GM21381 (cell line): ENCODE results near the gene ARHGEF37.
"Not testable (repeated sequence)": the region's sequence is repeated elsewhere in the genome, so short reads cannot be mapped to it uniquely, and the experiment has no call there.

Experiments
- ATAC-seq: cut with Tn5 transposase; IDR thresholded peaks from one replicate; pipeline ENCODE4 v1.9.1; 2021; ENCODE audit warnings: mild to moderate bottlenecking, moderate library complexity; ENCODE audit not compliant: unreplicated experiment

ARHGEF37 gene

GRCh38 chr5:149563466-149563865 lies 17.8 kb upstream of the ARHGEF37 start:
- ATAC-seq: no peak

- ATAC-seq: peak; percentile 93
Measured at GRCh38 chr5:149564542-149565140, 16.7 kb upstream of the ARHGEF37 start.

- no peak for ATAC-seq
Measured at GRCh38 chr5:149567226-149567625, 14.1 kb upstream of the ARHGEF37 start.

DNA sequence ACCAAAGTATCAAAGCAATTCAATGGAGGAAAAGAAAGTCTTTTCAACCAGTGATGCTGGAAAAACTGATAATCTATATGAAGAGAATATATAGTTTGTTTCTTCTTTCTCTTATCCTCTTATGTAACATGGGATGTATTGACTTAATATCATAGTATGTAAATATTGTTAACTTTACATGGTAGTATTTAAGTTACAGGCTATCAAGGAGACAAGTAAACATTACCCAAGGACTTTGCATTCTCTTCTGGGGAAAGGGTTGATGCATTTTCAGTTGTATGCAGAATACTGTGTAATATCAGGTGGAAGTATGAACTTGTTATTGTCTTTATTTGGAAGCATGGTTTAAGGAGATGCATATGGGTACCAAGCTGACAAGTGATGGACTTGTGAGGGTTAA lies 9.1 kb upstream of the ARHGEF37 start:
- ATAC-seq: no peak

DNA sequence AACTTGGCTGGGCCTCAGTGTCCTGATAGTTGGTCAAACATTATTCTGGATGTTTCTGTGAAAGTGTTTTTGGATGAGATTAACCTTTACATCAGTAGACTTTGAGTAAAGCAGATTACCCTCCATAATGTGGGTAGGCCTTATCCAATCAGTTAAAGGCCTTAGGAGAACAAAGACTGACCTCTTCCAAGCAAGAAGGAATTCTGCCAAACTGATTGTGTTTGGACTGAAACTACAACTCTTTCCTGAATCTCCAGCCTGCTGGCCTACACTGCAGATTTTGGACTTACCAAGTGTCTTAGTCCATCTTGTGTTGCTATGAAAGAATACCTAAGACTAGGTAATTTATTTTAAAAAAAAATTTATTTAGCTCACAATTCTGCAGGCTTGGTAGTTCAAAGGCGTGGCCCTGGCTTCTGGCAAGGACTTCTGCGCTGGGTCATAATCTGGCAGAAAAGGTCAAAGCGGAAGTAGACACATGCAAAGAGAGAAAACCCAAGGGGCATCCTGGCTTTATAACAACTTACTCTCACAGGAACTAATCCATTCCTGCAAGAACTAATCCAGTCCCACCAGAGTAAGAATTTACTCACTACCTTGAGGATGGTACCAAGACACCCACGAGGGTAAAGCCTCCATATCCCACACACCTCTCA lies 8.6 kb upstream of the ARHGEF37 start:
- ATAC-seq: no peak

DNA sequence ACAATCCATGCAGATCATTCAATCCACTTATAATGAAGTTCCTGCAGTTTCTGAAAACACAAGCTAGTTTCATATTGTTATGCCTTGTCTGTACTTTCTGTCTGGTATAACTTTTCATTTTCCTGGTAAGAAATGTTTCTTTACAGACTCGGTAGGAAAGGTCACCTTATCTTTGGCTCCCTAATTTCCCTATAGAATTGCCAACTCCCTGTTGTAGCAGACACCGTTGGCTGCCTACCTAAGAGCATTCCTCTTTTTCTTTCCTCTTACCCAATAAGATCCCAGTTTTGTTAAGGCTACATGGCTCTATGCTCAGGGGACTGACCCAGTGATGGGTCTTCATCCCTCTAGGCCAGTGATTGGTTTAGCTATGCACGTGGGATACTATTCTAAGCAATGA lies 6.2 kb upstream of the ARHGEF37 start:
- ATAC-seq: no peak

DNA sequence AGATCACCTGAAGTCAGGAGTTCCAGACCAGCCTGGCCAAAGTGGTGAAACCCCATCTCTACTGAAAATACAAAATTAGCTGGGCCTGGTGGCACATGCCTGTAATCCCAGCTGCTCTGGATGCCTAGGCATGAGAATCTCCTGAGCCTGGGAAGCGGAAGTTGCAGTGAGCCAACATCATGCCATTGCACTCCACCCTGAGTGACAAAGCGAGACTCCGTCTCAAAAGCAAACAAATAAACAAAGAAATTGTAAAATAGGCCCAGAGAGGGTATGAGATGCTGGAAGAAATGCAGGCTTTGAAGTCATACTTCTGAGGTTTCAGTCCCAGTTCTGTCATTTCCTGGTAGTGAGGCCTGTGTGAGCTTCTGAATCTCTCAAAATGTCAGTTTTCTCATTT lies 5.3 kb upstream of the ARHGEF37 start:
- ATAC-seq: no peak

- ATAC-seq: no peak
Measured at GRCh38 chr5:149578896-149579295, 2.4 kb upstream of the ARHGEF37 start.

- no peak for ATAC-seq
Measured at GRCh38 chr5:149580808-149581191, 498 bp upstream of the ARHGEF37 start.

DNA sequence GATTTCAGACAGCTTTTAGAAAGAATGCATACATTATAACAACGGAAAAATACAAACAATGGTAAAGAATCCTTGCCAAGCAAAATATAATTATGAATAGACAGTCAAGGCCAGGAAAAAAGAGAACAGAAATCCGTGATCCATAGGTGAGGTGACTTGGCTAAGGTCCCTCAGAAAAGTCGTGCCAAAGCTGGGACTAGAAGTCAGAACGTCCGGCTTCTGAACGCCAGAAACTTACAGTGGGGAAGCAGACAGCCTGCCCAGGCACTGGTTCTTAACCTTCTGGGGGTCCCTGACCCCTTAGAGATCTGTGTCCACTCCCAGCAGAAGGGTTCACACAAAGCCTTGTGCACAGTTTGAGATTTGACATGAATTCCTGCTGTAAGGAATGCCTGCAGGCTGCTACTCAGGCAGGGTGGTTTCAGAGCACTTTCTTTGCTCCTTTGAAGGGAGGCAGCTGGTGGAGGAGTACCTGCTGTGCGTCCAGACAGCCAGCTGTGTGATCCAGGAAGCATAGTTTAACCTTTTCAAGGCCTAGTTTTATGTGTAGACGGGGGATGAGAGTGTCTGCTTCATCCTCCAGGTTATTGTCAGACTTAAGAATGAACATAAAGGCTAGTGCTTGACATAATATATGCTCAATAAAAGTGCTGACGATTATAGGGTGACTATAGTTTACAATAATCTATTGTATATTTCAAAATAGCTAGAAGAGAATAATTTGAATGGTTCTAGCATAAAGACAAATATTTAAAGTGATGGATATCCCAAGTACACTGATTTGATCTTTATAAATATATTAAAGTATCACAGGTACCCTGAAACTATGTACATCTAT lies 852 bp downstream of the ARHGEF37 start:
- no peak for ATAC-seq

DNA sequence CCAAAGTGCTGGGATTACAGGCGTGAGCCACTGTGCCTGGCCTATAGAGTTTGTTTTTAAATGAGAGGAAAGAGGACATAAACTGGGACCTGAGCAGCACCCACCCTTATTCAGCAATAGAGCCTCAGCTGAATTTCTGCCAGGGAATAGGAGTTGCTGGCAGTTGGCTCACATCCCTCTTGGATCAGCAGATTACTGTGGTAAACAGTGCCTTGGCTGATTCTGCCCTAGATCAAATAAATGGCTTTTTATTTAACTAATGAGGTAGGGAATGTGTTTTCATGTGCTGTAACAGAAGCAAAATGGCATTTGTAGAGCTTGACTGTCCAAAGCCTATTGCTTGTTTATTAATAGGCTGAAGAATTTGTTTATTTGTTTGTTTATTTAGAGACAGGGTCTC lies 2.1 kb downstream of the ARHGEF37 start:
- ATAC-seq: no peak

GRCh38 chr5:149584121-149584520 lies 2.8 kb downstream of the ARHGEF37 start:
- ATAC-seq: no peak

GRCh38 chr5:149585910-149586309 lies 4.6 kb downstream of the ARHGEF37 start:
- ATAC-seq: no peak

DNA sequence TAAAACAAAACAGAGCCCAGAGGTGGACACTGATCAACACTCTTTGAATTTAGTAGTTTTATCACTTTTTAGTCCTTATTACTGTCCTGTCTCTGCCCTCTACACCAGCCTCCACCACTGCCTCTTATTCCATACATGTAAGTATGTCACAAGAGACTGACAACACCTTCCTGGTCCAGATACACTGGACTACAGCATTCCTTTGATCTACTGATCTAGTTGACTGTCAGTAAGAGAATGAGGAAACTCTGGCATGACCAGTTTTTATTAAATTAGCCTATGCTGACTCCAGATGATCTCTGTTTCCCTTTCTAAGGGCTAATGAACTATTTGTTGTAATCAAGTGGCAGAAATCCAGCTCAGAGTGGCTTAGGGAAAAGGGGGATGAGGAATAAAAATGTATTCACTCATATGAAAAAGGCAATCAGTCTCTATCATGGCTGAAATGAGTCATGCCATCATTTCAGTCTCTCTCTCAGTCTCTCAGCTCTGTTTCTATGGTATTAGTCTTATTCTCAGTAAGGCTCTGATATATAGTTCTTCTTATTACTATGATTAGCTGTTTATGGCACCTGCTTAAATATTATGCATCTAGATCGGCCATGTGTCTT lies 5.5 kb downstream of the ARHGEF37 start:
- ATAC-seq: no peak

DNA sequence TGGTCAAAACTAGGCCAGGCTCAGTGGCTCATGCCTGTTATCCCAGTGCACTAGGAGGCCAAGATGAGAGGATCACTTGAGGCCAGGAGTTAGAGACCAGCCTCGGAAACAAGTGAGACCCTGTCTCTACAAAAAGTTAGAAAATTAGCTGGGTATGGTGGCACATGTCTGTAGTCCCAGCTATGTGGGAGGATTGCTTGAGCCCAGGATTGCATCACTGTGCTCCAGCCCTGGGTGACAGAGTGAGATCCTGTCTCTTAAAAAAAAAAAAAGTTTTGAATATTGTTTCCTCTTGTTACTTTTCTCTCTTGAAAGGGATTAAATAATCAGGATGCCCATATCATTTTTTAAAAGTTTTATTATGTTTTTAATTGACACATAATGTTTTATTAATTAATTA lies 7.6 kb downstream of the ARHGEF37 start:
- no peak for ATAC-seq

- ATAC-seq: no peak
Measured at GRCh38 chr5:149593370-149593769, 12.1 kb downstream of the ARHGEF37 start.

DNA sequence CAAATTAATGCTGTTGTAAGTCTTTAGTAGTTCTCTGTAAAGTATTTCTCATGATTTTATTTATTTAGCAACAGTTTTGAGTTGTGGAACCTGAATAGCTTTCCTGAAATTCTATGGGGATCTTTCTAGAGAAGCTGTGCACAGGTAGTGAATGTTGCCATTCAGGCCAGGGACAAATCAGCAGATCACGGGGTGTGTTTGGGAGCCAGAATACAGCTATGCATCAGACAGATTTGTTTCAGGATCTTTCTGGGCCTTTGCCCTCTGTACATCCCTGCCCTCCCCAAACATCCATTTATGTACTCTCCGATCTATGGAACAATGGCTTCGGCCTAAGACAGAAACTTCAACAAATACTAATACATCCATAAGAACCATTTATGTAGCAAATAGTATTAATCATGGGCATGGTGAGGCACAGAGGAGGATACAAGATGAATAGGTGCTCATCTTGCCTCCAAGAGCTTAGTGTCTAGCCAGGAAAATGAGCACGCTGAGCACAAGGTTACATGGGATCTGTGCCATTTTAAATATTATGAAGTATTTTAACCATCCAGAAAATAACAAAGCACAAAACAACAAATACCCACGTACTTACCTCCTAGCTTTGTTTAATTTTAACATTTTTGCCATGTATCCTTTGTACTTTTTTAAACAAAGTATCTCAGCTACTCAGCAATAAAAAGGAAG lies 13.1 kb downstream of the ARHGEF37 start:
- ATAC-seq: no peak

- ATAC-seq: not testable (repeated sequence)
Measured at GRCh38 chr5:149595105-149595504, 13.8 kb downstream of the ARHGEF37 start.

DNA sequence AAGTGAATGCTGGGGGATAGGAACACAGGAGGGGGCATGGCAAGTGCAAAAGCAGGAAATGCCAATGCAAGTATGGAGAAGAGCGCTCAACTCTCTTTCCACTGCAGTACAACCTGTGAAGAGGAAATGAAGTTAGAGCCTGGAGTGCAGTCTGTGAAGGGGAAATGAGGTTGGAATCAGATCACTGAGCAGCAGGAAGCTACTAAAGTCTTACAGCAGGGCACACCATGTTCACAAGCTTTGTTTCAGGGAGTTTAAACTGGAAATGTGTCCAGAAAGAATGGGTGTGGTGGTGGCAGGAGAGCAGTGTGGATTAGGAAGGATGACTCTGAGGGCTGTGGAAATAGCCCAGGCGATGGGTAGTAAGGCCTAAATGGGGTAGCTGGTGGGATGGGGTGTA lies 15.4 kb downstream of the ARHGEF37 start:
- no peak for ATAC-seq

GRCh38 chr5:149597618-149598017 lies 16.3 kb downstream of the ARHGEF37 start:
- no peak for ATAC-seq

GRCh38 chr5:149598234-149598633 lies 16.9 kb downstream of the ARHGEF37 start:
- not testable (repeated sequence) for ATAC-seq
